ENCODE measurements around the gene NRTN. TPM values are rescaled to one million over a fixed set of nuclear protein-coding genes. Genes with fewer than 3 reads are reported as not detected.

The NRTN gene
- total and polyA plus RNA-seq, 2 donors (not counting 3 experiments of a cell fraction or from before 2014, with no cell fraction given): 0.41 TPM; not detected in 1

DNA sequence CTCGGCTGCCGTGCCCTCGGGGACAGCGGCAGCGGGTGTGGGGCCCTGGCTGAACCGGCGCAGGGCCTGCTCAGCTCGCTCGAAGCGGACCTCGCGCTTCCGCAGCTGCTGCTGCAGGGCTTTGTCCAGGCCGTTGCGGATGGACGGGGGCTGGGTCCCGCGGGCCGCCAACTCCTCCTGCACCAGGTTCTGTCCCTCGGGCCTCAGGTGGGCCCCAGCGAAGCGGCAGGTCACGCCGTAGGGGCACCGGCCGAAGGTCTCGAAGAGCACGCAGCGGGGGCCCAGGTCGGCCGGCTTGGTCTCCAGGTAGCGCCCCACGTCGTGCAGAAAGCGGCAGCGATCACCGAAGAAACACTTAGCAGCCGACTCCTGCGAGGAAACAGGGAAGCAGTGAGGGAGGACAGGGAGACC lies 15.5 kb upstream of the NRTN start:
- FAIRE-seq (no peak), DNase-seq (ENCODE audit: low read depth, low spot score) (no peak)
- intact Hi-C loops (cut with micrococcal nuclease): no loop called here
- Histone ChIP-seq H4K20me1 (replicated peaks; ENCODE audit: control insufficient read depth, extremely low read depth, insufficient read depth, low read length) (no peaks in the 10 kb centered on the region), H3K79me2 (ENCODE audit: control insufficient read depth, insufficient read depth, low read length) (peaks cover 8% of the 10 kb centered on the region), H3K36me3 (ENCODE audit: control insufficient read depth in 2 of 2, extremely low read depth in 1 of 2, insufficient read depth in 2 of 2, low read length in 2 of 2) (peaks cover 8 to 37% of the 10 kb centered on the region in 2 experiments), H2AFZ (ENCODE audit: low read depth, low read length) (no peak overlapping the region), H3K9ac (replicated peaks; ENCODE audit: extremely low read depth, insufficient read depth, low read length) (no peak overlapping the region), H3K9me1 (replicated peaks; ENCODE audit: control insufficient read depth, extremely low read depth, insufficient read depth, low read length) (no peaks in the 10 kb centered on the region), H3K27me3 (ENCODE audit: control insufficient read depth in 2 of 2, insufficient read depth in 2 of 2, low read length in 2 of 2) (no peaks in the 10 kb centered on the region), H3K27ac (ENCODE audit: insufficient read depth, low read depth, low read length) (no peak overlapping the region), H3K4me2 (ENCODE audit: insufficient read depth, low read length) (no peak overlapping the region), H3K9me3 (replicated peaks; ENCODE audit: control insufficient read depth, insufficient read depth, low read length) (no peaks in the 10 kb centered on the region), H3K4me1 (ENCODE audit: control insufficient read depth, extremely low read depth, insufficient read depth, low read length) (peaks cover 5% of the 10 kb centered on the region), H3K4me3 (replicated peaks in 1 of 3; ENCODE audit: insufficient read depth in 1 of 3, low read depth in 1 of 3, low read length in 3 of 3) (no peak overlapping the region)
- BruUV-seq (replicated peaks): no TSS peak
- CTCF ChIA-PET: interaction anchor here (3.6 kb wide), 1 partner anchor 15 kb away, joined by 21 read pairs; no protein-coding TSS in a partner anchor
- POLR2A ChIA-PET: no interaction called here
- dilution Hi-C loops (cut with MboI; ENCODE audit: extremely low pct_ligation_motif_present, low sequenced_read_pairs): no loop called here
- no peak for TF ChIP-seq FOS (IDR thresholded peaks at IDR 0.05; ENCODE audit: borderline replicate concordance, insufficient read depth, low read length)
- no peak for TF ChIP-seq EZH2 (IDR thresholded peaks at IDR 0.05; ENCODE audit: borderline replicate concordance, low read depth, low read length, severe bottlenecking)
- TF ChIP-seq MYC (IDR thresholded peaks at IDR 0.05; ENCODE audit: low read depth, low read length): no peak
- TF ChIP-seq, protein P1, sequence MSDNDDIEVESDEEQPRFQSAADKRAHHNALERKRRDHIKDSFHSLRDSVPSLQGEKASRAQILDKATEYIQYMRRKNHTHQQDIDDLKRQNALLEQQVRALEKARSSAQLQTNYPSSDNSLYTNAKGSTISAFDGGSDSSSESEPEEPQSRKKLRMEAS (IDR thresholded peaks at IDR 0.05; ENCODE audit: insufficient read depth, insufficient read length): no peak
- no peak for TF ChIP-seq POLR2A (IDR thresholded peaks at IDR 0.05; ENCODE audit: low read depth, low read length)
- TF ChIP-seq, protein P2, sequence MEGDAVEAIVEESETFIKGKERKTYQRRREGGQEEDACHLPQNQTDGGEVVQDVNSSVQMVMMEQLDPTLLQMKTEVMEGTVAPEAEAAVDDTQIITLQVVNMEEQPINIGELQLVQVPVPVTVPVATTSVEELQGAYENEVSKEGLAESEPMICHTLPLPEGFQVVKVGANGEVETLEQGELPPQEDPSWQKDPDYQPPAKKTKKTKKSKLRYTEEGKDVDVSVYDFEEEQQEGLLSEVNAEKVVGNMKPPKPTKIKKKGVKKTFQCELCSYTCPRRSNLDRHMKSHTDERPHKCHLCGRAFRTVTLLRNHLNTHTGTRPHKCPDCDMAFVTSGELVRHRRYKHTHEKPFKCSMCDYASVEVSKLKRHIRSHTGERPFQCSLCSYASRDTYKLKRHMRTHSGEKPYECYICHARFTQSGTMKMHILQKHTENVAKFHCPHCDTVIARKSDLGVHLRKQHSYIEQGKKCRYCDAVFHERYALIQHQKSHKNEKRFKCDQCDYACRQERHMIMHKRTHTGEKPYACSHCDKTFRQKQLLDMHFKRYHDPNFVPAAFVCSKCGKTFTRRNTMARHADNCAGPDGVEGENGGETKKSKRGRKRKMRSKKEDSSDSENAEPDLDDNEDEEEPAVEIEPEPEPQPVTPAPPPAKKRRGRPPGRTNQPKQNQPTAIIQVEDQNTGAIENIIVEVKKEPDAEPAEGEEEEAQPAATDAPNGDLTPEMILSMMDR (IDR thresholded peaks at IDR 0.05; ENCODE audit: extremely low read depth in 1 of 2, insufficient read depth in 1 of 2, low read depth in 1 of 2, low read length in 2 of 2): no peak
- TF ChIP-seq JUN (IDR thresholded peaks at IDR 0.05; ENCODE audit: borderline replicate concordance, insufficient read depth, insufficient read length, low read depth): no peak
- TF ChIP-seq GATA2 (IDR thresholded peaks at IDR 0.05; ENCODE audit: insufficient read depth, insufficient read length, low read depth, low read length): no peak
- no peak for TF ChIP-seq POLR2AphosphoS5 (IDR thresholded peaks at IDR 0.05; ENCODE audit: insufficient read depth, low read depth, low read length)

All from endothelial cell of umbilical vein (primary cell).